MG63 (cell line): ENCODE measurements around the gene BMPER. TPM values are rescaled to one million over a fixed set of nuclear protein-coding genes. Genes with fewer than 3 reads are reported as not detected.

Experiments
- DNase-seq: peaks from one replicate; pipeline ENCODE4 v3.0.0-alpha.2; 2020
- H3K27me3 ChIP-seq: fragments of 250-450 bp; sonication (Bioruptor Pico); 2 replicates; pipeline ENCODE4 v1.5.1; 2020; ENCODE audit warnings: mild to moderate bottlenecking, moderate library complexity
- H3K36me3 ChIP-seq: fragments of 250-450 bp; sonication (Bioruptor Pico); 2 replicates; pipeline ENCODE4 v1.5.1; 2020; ENCODE audit warnings: mild to moderate bottlenecking, moderate library complexity
- H3K4me3 ChIP-seq: fragments of 250-450 bp; sonication (Bioruptor Pico); 2 replicates; pipeline ENCODE4 v1.5.1; 2020; ENCODE audit warnings: mild to moderate bottlenecking, moderate library complexity
- H3K9me3 ChIP-seq: fragments of 250-450 bp; sonication (Bioruptor Pico); 2 replicates; pipeline ENCODE4 v1.5.1; 2020; ENCODE audit warnings: mild to moderate bottlenecking, moderate library complexity
- total RNA-seq: library from RNA; depleted of rRNA; stranded (reverse); fragments of >200 nt; shearing (Covaris generic); gene quantifications from 2 replicates; pipeline ENCODE4 v1.2.3, GENCODE V29; 2014; ENCODE audit warnings: low replicate concordance

The BMPER gene
- total RNA-seq, 1 experiment from 2014 or later = 110 TPM

GRCh38 chr7:33934391-33934790, 29.1 kb downstream of the BMPER start:
- Histone ChIP-seq H3K36me3 (peaks cover 85% of the 10 kb centered on the region), H3K27me3 (no peaks in the 10 kb centered on the region), H3K4me3 (no peak overlapping the region), H3K9me3 (no peaks in the 10 kb centered on the region)
- DNase-seq = no peak

- H3K27me3 ChIP-seq = no peaks in the 10 kb centered on the region
- H3K36me3 ChIP-seq = peaks cover 78% of the 10 kb centered on the region
- DNase-seq = no peak
- no peaks in the 10 kb centered on the region for H3K9me3 ChIP-seq
- no peak overlapping the region for H3K4me3 ChIP-seq
Observed at GRCh38 chr7:33936503-33936902, 31.2 kb downstream of the BMPER start.

- H3K27me3 ChIP-seq = no peaks in the 10 kb centered on the region
- no peak for DNase-seq
- no peaks in the 10 kb centered on the region for H3K9me3 ChIP-seq
- peaks cover 82% of the 10 kb centered on the region for H3K36me3 ChIP-seq
- no peak overlapping the region for H3K4me3 ChIP-seq
Observed at GRCh38 chr7:33937871-33938270, 32.5 kb downstream of the BMPER start.

GRCh38 chr7:33939121-33939520, 33.8 kb downstream of the BMPER start:
- H3K4me3 ChIP-seq = no peak overlapping the region
- no peaks in the 10 kb centered on the region for H3K9me3 ChIP-seq
- DNase-seq = no peak
- peaks cover 91% of the 10 kb centered on the region for H3K36me3 ChIP-seq
- no peaks in the 10 kb centered on the region for H3K27me3 ChIP-seq

- H3K27me3 ChIP-seq = no peaks in the 10 kb centered on the region
- no peak overlapping the region for H3K4me3 ChIP-seq
- H3K9me3 ChIP-seq = no peaks in the 10 kb centered on the region
- DNase-seq = no peak
- peaks cover 88% of the 10 kb centered on the region for H3K36me3 ChIP-seq
Observed at GRCh38 chr7:33940503-33940902, 35.2 kb downstream of the BMPER start.

- Histone ChIP-seq H3K4me3 (no peak overlapping the region), H3K36me3 (peaks cover 88% of the 10 kb centered on the region), H3K9me3 (no peaks in the 10 kb centered on the region), H3K27me3 (no peaks in the 10 kb centered on the region)
- DNase-seq = no peak
Observed at GRCh38 chr7:33941418-33941817, 36.1 kb downstream of the BMPER start.

GRCh38 chr7:33946094-33946699, 40.9 kb downstream of the BMPER start:
- no peak overlapping the region for H3K4me3 ChIP-seq
- no peak for DNase-seq
- no peaks in the 10 kb centered on the region for H3K27me3 ChIP-seq
- H3K36me3 ChIP-seq = peaks cover 95% of the 10 kb centered on the region
- no peaks in the 10 kb centered on the region for H3K9me3 ChIP-seq

- DNase-seq = no peak
- Histone ChIP-seq H3K4me3 (no peak overlapping the region), H3K27me3 (no peaks in the 10 kb centered on the region), H3K9me3 (no peaks in the 10 kb centered on the region), H3K36me3 (peaks cover 100% of the 10 kb centered on the region)
Observed at GRCh38 chr7:33950047-33950714, 44.8 kb downstream of the BMPER start.

GRCh38 chr7:33952824-33953223, 47.5 kb downstream of the BMPER start:
- H3K9me3 ChIP-seq = no peaks in the 10 kb centered on the region
- DNase-seq = no peak

GRCh38 chr7:33958104-33958503, 52.8 kb downstream of the BMPER start:
- Histone ChIP-seq H3K36me3 (peaks cover 77% of the 10 kb centered on the region), H3K9me3 (no peaks in the 10 kb centered on the region), H3K27me3 (no peaks in the 10 kb centered on the region), H3K4me3 (no peak overlapping the region)
- DNase-seq = no peak

More at GRCh38 chr7:33952824-33953223, 47.5 kb downstream of the BMPER start:
- H3K4me3 ChIP-seq = no peak overlapping the region
- H3K36me3 ChIP-seq = peaks cover 95% of the 10 kb centered on the region
- no peaks in the 10 kb centered on the region for H3K27me3 ChIP-seq

- Histone ChIP-seq H3K4me3 (no peak overlapping the region), H3K36me3 (peaks cover 70% of the 10 kb centered on the region), H3K27me3 (no peaks in the 10 kb centered on the region), H3K9me3 (no peaks in the 10 kb centered on the region)
- DNase-seq = no peak
Observed at GRCh38 chr7:33959676-33960075, 54.3 kb downstream of the BMPER start.

GRCh38 chr7:33961948-33962347, 56.6 kb downstream of the BMPER start:
- Histone ChIP-seq H3K27me3 (no peaks in the 10 kb centered on the region), H3K4me3 (no peak overlapping the region), H3K9me3 (no peaks in the 10 kb centered on the region), H3K36me3 (peaks cover 64% of the 10 kb centered on the region)
- no peak for DNase-seq

- Histone ChIP-seq H3K36me3 (peaks cover 70% of the 10 kb centered on the region), H3K4me3 (no peak overlapping the region), H3K9me3 (no peaks in the 10 kb centered on the region), H3K27me3 (no peaks in the 10 kb centered on the region)
- no peak for DNase-seq
Observed at GRCh38 chr7:33964417-33965182, 59.3 kb downstream of the BMPER start.

- no peak for DNase-seq
- H3K36me3 ChIP-seq = peaks cover 70% of the 10 kb centered on the region
- H3K4me3 ChIP-seq = no peak overlapping the region
- no peaks in the 10 kb centered on the region for H3K27me3 ChIP-seq
- no peaks in the 10 kb centered on the region for H3K9me3 ChIP-seq
Observed at GRCh38 chr7:33965183-33965744, 59.9 kb downstream of the BMPER start.

- Histone ChIP-seq H3K36me3 (peaks cover 90% of the 10 kb centered on the region), H3K27me3 (no peaks in the 10 kb centered on the region), H3K4me3 (no peak overlapping the region), H3K9me3 (no peaks in the 10 kb centered on the region)
- no peak for DNase-seq
Observed at GRCh38 chr7:33968591-33968990, 63.3 kb downstream of the BMPER start.

- no peak for DNase-seq
- no peaks in the 10 kb centered on the region for H3K9me3 ChIP-seq
- H3K36me3 ChIP-seq = peaks cover 100% of the 10 kb centered on the region
- H3K4me3 ChIP-seq = no peak overlapping the region
- no peaks in the 10 kb centered on the region for H3K27me3 ChIP-seq
Observed at GRCh38 chr7:33970536-33970935, 65.2 kb downstream of the BMPER start.

GRCh38 chr7:33971106-33971505, 65.8 kb downstream of the BMPER start:
- H3K4me3 ChIP-seq = no peak overlapping the region

More at GRCh38 chr7:33971106-33971505, 65.8 kb downstream of the BMPER start:
- H3K36me3 ChIP-seq = peaks cover 100% of the 10 kb centered on the region
- DNase-seq = no peak
- H3K9me3 ChIP-seq = no peaks in the 10 kb centered on the region
- H3K27me3 ChIP-seq = no peaks in the 10 kb centered on the region
